ENCODE measurements around the gene CA5A.
"Not testable (repeated sequence)": the region's sequence is repeated elsewhere in the genome, so short reads cannot be mapped to it uniquely, and the experiment has no call there.

DNA sequence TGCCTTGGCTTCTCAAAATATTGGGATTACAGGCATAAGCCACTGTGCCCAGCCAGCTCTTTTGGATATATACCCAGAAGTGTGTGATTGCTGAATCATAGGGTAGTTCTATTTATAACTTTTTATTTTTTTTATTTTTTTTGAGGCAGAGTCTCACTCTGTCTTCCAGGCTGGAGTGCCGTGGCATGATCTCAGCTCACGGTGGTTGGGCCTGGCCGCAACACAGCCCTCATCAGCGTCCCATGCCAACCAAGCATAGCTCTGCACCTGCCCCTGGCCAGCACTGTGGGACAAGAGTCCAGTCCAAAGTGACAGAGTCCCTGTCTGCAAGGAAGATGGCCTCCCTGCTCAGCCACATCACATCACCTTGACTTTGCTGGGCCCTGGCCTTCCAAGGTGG, 42.3 kb downstream of the CA5A start:
- TF ChIP-seq, protein P1, sequence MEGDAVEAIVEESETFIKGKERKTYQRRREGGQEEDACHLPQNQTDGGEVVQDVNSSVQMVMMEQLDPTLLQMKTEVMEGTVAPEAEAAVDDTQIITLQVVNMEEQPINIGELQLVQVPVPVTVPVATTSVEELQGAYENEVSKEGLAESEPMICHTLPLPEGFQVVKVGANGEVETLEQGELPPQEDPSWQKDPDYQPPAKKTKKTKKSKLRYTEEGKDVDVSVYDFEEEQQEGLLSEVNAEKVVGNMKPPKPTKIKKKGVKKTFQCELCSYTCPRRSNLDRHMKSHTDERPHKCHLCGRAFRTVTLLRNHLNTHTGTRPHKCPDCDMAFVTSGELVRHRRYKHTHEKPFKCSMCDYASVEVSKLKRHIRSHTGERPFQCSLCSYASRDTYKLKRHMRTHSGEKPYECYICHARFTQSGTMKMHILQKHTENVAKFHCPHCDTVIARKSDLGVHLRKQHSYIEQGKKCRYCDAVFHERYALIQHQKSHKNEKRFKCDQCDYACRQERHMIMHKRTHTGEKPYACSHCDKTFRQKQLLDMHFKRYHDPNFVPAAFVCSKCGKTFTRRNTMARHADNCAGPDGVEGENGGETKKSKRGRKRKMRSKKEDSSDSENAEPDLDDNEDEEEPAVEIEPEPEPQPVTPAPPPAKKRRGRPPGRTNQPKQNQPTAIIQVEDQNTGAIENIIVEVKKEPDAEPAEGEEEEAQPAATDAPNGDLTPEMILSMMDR (conservative IDR thresholded peaks at IDR 0.05; ENCODE audit: low read depth, low read length), result not testable (repeated sequence)
- TF ChIP-seq POLR2A (IDR thresholded peaks at IDR 0.05; ENCODE audit: low read depth, low read length); NFE2L2 (IDR thresholded peaks at IDR 0.05; ENCODE audit: low read depth, low read length); MAFK (IDR thresholded peaks at IDR 0.05; ENCODE audit: low read depth, low read length); CEBPB (IDR thresholded peaks at IDR 0.05; ENCODE audit: low read depth, low read length); RAD21 (IDR thresholded peaks at IDR 0.05; ENCODE audit: low read length); RFX5 (IDR thresholded peaks at IDR 0.05; ENCODE audit: low read depth, low read length); RCOR1 (IDR thresholded peaks at IDR 0.05; ENCODE audit: insufficient replicate concordance, low read length); SMC3 (IDR thresholded peaks at IDR 0.05; ENCODE audit: low read depth, low read length); MAZ (IDR thresholded peaks at IDR 0.05; ENCODE audit: borderline replicate concordance, low read depth, low read length); CHD1 (IDR thresholded peaks at IDR 0.05; ENCODE audit: low read depth, low read length); MXI1 (IDR thresholded peaks at IDR 0.05; ENCODE audit: borderline replicate concordance, low read depth, low read length): not testable (repeated sequence)

Measured in IMR-90 (cell line).